Stimulated activated CD4-positive, alpha-beta T cell treated with anti-CD3 and anti-CD28 coated beads, Interleukin-1b, Interleukin-23, amount 100 ng/mL, for 24 hours (primary cell): ENCODE results near the gene KRTAP6-2.

ENCODE experiments used
- DNase-seq, 4 experiments: peaks; one replicate each; pipeline ENCODE4 v3.0.0-alpha.2; 2020; ENCODE audit warnings: low read depth in 4 of 4, low spot score in 1 of 4

The KRTAP6-2 gene, protein sequence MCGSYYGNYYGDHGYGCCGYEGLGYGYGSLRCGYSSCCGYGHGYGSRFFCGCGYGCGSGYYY

DNA sequence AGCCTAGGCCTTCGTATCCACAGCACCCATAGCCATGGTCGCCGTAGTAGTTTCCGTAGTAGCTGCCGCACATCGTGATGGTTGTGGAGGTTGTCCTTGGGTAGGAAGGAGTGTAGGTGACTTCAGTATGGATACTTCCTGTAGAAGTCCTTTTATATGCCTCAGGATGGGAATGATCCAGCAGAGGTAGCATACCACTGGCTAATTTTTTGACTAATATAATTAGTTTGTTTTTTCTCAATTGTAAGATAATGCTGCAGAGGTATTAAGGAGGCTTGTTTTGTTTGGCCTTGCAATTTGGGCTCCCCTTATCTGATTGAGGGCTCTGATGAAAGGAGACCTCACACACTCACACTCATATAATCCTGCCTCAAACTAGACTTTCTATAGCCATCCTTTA, at the start of gene KRTAP6-2:
TSS of gene KRTAP6-2 (minus strand) at position 101 of the 400 bp plus-strand sequence. CDS start at position 73, 28 bp downstream.
- no peak for DNase-seq

DNA sequence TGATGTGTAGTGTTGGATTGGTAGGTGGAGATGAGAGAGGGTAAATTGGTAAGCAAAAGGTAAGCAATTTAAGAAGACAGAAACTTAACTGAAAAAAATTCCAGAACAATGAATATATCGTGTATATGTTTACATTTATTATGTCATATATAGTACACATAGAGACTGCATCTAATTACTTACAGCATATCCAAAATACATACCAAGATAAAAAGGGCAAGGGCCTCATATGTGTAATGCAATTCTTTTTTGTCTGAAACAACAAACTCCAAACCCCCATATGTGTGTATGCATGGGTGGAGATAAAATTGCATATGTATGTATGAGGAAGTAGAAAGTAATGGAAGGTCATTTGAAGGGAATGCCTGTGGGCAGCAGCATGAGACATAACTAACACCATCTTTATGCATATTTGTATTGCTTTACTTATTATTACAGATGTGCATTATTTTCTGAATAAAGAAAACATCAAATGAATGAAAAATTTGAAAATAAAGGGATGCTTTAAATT, 48.3 kb upstream of the KRTAP6-2 start:
- no peak for DNase-seq

DNA sequence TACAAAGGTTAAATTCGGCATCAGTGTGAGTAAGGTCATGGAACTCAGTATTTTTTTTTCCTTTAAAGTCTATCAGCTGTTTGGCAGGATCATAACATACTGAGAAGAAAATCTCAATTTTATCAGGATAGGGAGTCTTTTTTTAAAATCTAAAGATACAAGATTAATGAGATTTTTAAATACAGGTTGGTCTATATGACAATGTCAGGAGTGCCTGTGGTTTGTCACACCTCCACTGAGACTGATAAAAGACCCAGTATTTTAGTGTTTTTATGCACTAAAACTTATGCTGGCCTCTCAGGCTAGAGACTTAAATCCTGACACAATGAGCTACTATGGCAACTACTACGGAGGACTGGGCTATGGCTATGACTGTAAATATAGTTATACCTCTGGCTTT, 43.9 kb upstream of the KRTAP6-2 start, which contains the start of gene KRTAP20-3:
TSS of gene KRTAP20-3 (plus strand) at position 301 of the 400 bp plus-strand sequence.
- DNase-seq = no peak

DNA sequence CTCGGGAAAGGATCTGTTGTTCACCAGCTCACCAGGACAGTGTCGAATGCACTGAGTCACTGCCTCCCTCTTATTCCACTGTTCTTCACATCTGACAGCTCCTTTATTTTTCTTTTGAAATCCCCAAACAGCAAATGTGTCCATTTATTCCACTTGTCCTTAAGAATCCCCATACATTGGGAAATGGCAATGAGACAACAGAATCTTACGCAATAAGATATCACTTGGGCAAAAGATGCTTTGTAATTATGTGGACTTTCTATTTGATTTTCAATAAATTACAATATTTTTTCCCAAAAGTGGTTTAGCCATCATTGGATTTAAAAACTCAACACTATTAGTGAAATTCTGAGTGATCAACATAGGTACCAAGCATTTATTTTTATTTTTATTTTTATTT, 40.0 kb upstream of the KRTAP6-2 start:
- no peak for DNase-seq

DNA sequence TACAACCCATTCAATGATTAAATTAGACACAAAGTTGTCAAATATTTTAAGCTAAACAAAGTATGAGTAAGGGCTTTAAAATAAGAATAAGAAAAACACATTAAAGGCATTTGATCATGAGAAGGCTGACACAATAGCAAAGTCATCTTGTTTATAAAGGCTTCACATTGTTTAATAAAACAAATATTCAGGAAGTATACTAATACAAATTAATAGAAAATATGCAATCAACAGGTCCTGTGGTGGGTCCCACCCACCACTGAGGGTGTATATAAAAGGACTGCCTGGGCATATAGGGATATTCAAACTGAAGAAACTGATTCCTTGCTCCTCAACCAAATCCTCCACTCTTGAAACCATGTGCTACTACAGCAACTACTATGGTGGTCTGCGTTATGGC, 36.2 kb upstream of the KRTAP6-2 start, which contains the start of gene KRTAP20-2:
TSS of gene KRTAP20-2 (plus strand) at position 301 of the 400 bp plus-strand sequence. CDS start at position 359, 58 bp downstream.
- no peak for DNase-seq

DNA sequence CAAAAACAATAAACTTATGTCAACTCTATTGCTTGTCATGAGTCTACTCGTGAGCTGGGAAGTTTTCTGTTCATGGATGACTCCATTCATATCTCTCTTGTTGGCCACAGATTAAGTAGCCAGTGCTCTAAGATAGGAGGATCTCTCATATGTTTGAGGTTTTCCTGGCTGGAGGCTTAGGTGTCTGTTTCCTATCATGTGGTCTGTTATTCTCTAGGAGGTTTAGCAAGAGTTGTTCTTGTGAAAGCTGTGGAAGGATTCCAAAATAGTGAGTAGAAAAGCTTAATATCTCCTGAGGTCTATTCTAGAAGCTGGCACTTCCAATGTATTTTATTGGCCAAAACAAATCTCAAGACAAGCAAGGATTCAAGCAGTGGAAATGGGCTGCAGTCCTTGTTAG, 30.5 kb upstream of the KRTAP6-2 start:
- no peak for DNase-seq

DNA sequence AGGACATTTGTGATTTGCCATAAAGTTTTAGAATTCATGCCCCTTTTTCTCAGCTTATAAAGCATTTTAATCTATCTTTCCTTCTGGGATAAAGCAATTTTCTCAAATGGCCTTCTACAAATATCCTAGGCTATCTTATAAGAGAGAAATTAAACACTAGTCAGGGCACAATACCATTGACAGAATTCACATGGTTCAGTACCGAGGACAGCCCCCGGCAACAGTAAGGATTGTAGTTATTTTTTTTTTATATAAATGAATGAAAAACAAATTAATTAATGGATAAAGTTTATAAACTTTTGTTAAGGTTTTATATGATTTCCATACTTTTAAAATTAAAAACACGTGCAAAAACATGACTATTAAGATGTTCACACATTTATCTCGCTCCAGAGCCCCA, 29.4 kb upstream of the KRTAP6-2 start:
- DNase-seq = no peak

DNA sequence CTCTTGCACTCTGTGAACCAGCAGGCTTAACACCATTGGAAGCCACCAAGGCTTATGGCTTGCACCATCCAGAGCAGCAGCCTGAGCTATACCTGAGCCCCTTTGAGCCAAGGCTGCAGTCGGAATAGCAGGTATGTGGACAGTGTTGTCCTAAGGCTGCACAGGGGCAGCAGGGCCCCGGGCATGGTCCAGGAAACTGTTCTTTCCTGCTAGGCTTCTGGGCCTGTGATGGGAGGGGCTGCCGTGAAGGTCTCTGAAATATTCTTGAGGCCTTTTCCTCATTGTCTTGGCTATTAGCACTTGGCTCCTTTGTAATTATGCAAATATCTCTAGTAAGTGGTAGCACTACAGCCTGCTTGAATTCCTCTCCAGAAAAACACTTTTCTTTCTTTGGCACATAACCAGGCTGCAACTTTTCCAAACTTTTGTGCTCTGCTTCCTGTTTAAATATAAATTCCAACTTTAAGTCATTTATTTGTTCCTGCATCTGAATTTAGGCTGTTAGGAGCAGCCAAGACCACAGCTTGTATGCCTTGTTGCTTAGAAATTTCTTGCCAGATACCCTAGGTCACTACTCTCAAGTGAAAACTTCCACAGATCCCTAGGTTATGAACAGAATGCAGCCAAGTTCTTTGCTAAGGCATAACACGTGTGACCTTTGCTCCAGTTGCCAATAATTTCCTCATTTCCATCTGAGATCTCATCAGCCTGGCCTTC, 26.9 kb upstream of the KRTAP6-2 start:
- no peak for DNase-seq

DNA sequence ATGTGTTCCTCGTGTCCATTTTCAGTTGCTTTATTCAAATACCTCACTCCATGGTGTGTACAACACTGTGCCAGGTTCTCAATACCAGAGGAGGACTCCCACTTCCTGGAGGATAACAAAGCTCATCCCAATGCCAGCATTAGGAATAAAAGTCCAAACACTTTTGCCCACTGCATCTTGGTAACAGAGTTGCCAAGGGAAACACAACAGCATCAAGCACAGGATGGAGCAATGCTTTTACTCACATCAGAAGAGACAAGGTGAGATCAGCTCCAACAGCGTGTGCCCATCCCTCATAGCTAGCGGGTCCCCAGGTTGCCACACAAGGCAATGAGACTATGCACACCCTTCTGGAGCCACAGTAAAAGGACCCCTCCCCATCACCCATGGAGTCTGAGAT, 24.7 kb upstream of the KRTAP6-2 start:
- no peak for DNase-seq

DNA sequence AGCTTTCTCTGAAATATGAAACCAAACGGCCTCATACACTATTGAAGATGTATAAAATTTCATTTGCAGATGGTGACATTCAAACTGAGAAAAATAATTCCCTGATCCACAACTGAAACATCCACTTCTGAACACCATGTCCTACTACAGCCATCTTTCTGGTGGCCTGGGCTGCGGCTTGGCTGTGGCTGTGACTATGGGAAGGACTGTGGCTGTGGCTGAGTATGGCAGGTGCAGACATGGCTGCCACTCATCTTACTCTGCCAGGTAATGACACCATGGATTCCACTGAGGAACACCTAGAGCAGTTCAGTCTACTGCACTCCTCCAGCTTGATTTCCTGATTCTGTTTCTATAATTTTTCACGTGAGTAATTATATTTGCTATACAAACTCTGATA, 21.8 kb upstream of the KRTAP6-2 start, which contains the start of gene KRTAP20-4:
TSS of gene KRTAP20-4 (plus strand) at position 106 of the 400 bp plus-strand sequence.
- no peak for DNase-seq

DNA sequence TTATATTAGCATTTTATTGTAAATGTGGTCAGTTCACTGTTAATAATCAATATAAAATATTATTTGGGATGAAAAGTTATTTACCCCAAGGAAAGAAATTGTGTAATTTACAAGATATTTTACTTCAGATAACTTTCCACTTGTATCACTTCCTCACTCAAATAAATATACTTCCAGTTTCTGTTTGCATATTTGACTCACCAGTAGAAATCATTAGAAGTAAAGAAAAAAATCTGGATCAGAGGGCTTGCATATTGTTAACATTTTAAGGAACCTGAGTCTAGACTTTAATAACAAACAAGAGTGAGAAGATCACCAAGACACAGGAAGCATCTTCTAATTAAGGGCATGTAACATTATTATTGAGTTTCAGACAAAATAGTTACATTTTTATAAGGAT, 21.4 kb upstream of the KRTAP6-2 start:
- no peak for DNase-seq

DNA sequence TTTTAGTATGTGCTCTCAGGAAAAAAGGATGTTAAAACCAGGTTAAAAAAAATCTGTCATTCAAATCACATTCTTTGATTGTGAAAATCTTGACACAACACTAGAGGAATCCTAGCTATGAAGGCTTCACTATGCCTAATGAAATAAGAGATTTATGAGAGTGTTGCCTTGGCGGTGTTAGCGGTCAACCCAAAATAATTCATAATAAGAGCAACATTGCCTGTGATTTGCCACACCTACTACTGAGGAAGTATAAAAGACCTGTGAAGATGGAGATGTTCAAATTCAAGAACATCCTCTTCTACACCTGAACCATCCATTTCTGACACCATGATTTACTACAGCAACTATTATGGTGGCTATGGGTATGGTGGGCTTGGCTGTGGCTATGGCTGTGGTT, 17.4 kb upstream of the KRTAP6-2 start, which contains the start of gene KRTAP20-1:
TSS of gene KRTAP20-1 (plus strand) at position 301 of the 400 bp plus-strand sequence. CDS start at position 331, 30 bp downstream.
- DNase-seq = no peak

DNA sequence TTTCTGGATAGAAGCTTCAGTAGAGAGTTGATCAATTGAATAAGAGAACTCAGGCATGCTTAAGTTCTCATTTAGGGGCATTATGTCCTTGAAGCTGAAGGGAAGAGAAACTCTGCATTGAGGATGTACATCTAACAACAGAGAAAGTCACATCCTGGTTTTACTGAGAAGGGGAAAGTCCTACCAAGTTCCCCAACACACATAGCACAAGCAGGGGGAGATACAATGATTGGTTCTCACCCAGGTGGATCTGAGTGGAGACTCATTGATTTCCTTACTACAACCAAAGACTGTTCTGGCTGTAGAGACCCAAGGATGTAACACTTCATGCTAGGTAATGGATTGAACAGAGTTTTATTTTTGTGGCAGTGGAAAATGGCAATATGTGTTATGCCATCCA, 16.5 kb upstream of the KRTAP6-2 start:
- no peak for DNase-seq

DNA sequence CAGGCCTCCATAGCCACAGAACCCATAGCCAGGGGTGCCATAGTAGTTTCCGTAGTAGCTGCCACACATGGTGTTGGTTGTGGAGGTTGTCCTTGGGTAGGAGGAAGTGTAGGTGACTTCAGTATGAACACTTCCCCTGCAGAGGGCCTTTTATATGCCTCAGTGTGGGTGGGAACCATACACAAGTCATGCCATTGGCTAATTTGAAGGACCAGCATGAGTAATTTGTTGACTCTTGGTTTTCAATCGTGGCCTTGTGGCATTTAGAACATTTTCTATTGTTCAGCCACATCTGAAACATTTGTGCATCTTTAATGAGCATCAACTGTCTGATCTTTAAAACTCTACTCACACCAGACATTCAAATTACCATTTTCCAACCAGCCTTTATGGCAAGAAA, 15.1 kb upstream of the KRTAP6-2 start, which contains the start of gene KRTAP6-1:
TSS of gene KRTAP6-1 (minus strand) at position 95 of the 400 bp plus-strand sequence. CDS start at position 69, 26 bp downstream.
- DNase-seq = no peak

DNA sequence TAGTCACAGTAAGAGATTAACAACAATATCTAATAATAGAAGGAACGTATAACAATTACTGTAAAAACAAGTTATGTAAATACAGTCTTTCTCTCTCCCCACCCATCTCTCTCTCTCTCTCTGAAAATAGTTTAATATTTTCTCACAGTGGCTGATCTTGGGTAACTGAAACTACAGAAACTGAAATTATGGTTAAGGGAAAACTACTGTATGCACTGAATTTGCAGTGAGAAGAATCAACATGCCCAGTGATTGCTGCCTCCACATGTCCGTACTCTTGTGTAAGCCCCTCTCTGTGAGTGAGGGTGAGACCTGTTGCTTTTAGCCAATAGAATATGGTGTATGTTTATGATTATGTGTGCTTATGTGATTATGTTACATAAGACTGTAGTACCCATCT, 13.4 kb upstream of the KRTAP6-2 start:
- DNase-seq = no peak

DNA sequence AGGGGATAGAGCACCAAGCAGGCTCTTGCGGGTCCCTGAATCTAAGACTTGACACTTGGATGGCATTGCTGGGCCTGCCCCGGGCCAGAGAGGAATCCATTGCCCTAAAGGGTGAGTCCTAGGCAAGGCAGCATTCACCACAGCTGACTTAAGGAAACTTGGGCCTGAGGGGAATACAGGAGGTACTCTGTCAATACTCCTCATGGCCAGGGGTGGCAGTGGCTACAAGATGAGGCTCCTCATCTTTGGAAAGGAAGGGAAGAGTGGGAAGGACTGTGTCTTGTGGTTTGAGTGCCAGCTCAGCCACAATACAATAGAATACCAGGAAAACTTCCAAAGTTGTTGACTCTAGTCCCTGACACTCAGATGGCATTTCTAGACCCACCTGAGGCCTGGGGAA, 7.3 kb upstream of the KRTAP6-2 start:
- no peak for DNase-seq

DNA sequence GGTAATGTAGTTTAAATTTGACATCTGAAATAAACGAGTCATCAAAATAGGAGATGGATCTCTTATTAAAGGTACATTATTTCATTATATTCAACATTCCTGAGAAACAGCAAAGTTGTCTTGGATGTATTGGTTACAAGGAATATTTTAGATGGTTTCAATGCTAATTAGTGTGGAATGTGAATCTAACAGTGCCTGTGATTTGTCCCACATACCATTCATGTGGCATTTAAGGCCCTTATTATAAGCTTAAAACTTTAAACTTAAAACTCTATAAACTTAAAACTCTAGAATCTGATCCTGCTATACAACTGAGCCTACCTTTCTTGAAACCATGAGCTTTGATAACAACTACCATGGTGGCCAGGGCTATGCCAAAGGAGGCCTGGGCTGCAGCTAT, 2.1 kb upstream of the KRTAP6-2 start, which contains the start of gene KRTAP22-1:
TSS of gene KRTAP22-1 (plus strand) at position 301 of the 400 bp plus-strand sequence.
- no peak for DNase-seq

DNA sequence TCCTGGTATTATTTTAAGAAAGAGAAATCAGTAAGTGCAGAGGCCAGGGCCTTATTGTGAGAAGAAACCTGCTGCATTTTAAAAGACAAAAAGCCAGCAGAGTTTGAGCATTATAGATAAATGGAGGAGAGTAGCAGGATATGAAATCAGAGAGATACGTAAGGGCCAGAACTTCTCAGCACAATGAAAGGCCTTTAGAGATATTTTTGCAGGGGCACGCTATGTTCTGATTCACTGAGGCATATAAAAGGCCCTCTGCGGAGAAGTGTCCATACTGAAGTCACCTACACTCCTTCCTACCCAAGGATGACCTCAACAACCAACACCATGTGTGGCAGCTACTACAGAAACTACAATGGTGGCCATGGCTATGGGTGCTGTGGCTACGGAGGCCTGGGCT, 6.6 kb downstream of the KRTAP6-2 start, which contains the start of gene KRTAP6-3:
TSS of gene KRTAP6-3 (plus strand) at position 301 of the 400 bp plus-strand sequence. CDS start at position 307, 6 bp downstream.
- DNase-seq = no peak

DNA sequence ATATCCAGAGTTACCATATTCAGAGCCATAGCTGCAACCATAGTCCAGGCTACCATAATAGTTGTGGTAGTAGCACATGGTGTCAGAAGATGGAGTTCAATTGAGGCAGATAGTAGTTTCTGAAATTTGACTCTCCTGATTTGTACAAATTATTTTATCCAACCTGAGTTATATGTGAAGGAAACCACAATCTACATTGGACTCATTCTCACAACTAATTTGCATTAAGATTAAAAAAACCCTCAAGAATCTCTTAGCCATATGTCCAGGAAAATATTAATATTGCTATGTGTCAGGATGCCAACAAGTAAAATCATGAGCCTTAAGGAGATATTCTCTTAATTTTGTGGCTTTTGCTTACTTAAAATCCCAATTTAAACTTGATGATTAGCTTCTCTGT, 8.4 kb downstream of the KRTAP6-2 start, which contains the start of gene KRTAP22-2:
TSS of gene KRTAP22-2 (minus strand) at position 101 of the 400 bp plus-strand sequence.
- DNase-seq = no peak

DNA sequence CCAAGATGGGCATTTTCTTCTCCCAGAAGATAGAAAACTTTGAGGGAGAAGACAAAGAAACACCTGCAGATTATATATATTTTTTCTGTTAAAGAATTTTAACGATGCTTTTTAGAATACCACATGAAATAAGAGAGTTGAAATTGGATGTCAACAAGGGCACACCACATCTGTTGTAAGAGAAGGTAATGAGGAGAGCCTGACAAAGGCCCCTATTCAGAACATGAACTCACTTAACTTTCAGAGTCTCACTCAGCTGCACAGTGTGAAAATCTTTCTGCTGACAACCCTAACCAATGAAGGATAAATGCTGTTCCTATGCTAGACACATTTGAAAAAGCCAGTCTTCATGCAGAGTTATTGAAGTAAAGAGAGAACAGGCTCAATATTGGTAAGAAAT, 15.8 kb downstream of the KRTAP6-2 start:
- DNase-seq = no peak

DNA sequence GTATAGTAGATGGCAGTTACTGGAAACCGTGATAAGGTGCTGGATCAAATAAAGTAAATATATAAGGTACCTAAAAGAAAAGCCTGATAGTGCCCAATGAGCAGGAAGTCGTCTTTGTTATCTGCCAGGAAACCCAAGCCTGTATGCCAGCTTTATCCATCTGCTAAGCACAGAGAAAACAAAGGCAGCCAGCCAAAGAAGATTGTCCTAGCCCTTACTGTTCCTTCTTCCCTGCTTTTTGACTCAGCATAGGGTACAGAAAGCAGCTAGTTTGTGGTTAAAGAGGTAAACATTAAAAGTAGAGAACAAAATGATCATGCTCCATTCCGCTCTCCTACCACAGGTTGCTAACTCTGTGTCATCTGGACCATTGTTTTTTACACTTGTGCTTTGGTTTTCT, 18.6 kb downstream of the KRTAP6-2 start:
- no peak for DNase-seq

DNA sequence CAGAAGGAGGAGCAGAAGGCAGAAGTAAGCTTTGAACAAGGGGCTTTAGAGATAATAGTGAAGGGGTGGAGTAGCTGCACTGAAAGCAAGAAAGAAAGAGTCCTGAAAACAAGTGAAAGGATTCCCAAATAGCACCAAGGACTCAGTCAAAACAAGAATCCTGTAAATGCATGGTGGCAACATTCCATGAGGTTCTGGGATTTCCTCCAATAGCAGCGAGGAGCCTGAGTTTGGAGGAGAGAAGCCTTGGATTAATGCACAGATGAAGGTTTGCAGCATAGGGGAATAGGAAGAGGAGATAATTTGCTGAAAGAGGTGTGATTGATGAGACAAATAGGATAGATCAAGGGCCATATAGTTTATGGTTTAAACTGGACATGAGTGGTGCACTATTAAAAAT, 19.4 kb downstream of the KRTAP6-2 start:
- no peak for DNase-seq
